HG03095 (cell line): ENCODE data around the gene SIX6.
"Not testable (repeated sequence)": the region's sequence is repeated elsewhere in the genome, so short reads cannot be mapped to it uniquely, and the experiment has no call there.

Source experiments
- ATAC-seq: cut with Tn5 transposase; IDR thresholded peaks from one replicate; pipeline ENCODE4 v1.9.1; 2021; ENCODE audit warnings: moderate library complexity; ENCODE audit not compliant: unreplicated experiment

The SIX6 gene

DNA sequence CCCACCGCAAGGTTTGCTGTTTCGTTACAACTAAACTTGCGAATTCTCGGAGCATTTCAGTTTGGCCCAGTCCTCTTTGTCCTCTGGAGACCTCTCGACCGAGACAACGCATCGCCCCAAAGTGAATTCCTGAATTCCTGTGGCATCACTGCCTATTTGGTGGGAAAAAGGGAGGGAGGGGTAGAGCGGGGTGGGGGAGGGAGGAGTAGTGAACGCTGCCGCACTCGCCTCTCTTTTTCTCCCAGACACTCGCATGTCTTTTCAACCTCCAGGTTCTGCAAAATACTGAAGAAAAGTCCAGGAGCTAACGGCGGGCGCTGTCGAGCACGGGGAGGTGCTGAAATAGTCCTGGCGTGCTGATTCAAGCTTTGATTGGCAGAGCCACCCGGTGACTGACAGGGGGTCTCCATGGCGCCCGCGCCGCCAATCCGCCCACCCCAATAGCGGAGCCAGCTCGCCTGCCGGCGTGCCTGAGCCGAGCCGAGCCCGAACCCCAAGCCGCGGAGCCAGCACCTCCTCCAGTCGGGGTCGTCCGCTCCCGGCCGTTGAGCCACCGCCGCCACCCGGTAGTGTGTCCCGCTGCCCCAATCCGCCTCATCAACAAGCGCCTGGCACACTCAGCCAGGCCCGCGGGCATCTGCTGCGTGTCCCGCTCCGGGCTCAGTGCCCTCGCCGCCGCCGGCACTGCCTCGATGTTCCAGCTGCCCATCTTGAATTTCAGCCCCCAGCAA is at the start of gene SIX6:
Gene SIX6, plus strand, starts transcription at position 440 of the 731 bp plus-strand sequence. Its CDS starts 253 bp downstream, at position 693.
- no peak for ATAC-seq

DNA sequence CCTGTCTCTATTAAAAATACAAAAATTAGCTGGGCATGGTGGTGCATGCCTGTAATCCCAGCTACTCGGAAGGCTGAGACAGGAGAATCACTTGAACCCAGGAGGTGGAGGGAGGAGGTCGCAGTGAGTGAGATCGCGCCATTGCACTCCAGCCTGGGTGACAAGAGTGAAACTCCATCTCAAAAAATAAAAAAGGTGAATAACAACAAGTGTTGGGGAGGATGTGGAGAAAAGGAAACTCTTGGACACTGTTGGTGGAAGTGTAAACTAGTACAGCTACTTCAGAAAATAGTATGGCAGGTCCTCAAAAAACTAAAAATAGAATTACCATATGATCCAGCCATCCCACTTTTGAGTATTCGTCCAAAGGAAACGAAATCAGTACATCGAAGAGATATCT is 28.7 kb upstream of the SIX6 start:
- ATAC-seq: not testable (repeated sequence)

DNA sequence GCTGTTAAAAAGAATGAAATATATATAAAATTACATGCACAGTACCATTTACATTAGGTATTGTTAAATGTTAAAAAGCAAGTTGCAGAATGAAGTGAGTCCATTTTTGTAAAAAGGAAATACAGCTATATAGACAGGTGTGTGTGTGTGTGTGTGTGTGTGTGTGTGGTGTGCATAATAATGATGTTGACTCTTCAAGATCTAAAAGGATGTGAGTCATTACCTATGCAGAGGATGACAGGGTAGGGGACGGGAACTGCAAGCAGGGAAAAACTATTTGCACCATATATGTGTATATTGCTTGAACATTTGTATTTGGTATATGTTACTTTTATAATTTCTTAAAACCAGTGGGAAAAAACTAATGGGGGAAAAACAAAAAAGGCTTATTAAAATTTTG is 26.2 kb upstream of the SIX6 start:
- no peak for ATAC-seq

DNA sequence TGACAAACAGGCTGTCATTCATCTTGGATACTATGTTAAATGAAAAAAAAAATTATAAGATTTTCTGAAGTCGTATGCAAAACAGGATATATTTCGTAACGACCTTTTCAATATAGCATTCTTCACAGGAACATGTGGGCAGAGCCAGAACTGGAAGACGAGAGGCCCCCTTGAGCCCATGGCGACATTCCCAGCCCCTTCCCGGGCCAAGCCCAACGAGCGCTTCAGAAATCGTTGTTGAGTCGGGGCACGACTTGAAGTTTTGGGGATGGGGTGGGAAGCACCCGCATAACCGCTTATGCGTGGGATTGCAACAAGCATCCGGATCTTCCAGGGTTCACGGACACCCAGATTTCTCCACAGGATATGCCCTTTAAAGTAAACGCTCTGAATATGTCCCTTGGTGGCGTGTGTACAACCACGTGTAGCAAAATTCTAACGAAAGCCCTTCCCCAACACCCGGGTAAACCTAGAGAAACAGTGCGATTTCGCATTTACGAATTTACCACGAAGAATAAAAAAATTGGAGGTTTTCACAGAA is 23.8 kb upstream of the SIX6 start:
- ATAC-seq: no peak

DNA sequence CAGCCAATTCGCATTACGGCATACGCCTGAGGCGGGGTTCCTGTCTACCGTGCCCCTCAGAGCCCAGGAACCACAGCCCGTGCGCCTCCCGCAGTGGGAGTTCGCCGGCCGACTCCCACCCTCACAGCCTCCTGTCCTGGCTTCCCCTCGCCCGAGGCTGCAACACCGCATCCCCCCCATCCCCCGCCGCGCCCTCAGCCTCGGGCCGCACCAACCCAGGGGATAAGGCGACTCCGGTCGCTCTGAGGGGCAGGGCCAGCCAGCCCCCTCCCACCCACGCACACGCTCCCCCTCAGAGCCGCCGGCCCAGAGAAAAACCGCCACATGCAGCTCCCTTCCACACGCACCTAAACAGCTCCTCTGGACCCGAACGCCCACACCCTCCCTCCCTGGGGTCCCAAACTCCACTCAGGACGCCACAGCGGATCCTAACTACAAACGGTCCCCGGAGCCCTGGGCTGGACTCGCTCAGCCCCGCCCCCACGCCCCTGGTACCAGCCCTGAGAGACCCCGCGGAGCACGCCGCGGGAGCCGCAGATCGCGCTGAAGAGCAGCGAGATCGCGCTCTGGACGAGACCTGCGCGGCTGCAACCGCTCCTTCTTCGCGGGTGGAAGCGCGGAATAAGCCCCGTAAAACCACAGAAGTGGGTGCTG is 23.2 kb upstream of the SIX6 start, which contains the start of gene C14orf39:
Gene C14orf39, minus strand, starts transcription at position 466 of the 654 bp plus-strand sequence. CDS start 985 bp downstream, outside the sequence.
- no peak for ATAC-seq

DNA sequence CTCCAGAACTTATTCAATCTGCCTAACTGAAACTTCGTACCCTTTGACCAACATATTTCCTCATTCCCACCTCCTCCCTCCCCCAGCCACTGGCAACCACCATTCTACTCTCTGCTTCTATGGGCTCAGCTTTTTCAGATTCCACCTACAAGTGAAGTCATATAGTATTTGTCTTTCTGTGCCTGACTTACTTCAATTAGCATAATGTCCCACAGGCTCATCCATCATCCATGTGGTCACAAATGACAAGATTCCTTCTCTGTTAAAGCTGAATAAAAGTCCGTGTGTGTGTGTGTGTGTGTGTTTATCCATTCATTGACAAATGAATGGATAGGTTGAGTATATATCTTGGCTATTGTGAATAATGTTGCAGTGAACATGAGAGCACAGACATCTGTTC is 21.7 kb upstream of the SIX6 start:
- ATAC-seq: no peak

DNA sequence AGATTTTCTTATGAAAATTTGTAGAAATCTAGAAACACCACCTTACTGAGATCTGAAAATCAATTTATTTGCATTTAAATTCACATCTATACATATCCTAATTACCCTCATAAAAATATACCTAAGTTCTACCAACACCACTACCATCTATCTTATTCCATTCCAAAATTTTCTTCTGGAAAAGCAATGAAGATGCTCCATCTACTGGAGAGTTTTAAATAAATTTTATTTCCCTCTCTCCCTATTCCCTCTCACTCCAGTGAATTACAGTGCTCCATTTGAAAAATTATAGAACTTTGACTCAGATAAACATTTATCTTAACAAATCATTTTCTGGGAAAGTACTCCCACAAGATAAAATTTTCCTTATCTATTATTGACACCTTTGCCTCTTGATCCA is 20.8 kb upstream of the SIX6 start:
- ATAC-seq: no peak

DNA sequence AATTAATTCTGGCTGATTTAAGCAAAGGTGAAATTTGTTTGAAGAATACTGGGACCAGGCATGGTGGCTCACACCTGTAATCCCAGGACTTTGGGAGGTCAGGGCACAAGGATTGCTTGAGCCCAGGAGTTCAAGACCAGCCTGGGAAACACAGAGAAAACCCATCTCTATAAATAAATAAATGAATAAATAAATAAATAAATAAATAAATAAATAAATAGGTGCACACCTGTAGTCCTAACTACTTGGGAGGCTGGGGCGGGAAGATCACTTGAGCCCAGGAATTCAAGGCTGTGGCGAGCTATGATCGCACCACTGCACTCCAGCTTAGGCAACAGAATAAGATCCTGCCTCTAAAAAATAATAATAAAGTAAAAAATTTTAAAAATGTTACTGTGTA is 18.7 kb upstream of the SIX6 start:
- ATAC-seq: no peak

DNA sequence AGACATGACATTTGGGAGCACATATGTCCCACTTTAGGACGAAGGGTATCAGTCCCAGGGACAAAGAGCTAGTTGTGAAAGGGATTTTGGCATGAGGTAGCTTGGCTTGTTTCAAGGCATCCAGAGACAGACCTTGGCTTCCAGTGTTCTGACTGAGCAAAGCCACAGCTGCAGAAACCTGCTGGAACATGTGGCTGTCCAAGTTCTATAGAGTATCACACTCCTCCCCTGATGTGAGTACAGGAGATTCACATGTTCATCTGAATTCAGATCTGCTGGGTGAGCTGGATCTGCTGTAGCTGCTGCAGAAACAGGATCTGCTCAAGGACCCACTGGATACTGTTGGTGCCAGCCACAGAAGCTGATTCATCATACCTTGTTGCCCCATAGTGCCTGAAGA is 13.0 kb upstream of the SIX6 start:
- ATAC-seq: no peak

DNA sequence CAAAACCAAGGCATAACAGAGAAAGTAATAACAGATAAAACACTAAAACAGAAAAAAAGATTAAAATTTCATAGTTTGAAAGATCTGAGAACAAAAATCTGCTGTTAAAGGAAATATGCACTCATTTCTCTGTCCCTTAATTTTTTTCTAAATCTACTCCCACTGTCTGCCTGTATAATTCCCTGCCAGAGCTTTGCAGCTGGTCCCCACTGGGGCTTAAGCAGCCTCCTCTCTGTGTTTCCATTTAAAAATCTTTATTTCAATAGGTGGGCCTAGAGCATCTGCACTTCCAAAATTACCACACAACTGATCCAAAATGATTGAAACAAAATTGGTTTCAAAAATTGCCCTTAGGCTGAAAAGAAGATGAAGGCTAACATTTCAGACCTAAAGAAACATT is 6.4 kb upstream of the SIX6 start:
- no peak for ATAC-seq

DNA sequence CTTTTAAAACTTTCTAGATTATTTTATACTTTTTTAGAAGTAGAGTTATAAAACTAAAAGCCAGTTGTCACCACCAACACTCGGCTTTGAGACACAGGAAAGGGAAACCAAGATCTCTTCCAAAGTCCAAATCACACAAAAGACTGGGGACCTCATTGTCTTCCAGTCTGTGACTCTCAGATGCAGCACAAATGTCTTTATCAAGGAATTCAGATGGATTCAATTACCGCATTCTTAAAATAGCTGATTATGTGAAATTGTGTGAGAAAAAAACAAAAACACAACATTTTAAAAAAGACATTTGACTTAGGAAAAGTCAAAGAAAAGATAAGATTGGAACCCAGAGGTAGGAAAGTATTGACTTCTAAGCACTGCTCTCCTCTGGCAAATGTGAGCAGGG is 3.5 kb upstream of the SIX6 start:
- ATAC-seq: no peak

DNA sequence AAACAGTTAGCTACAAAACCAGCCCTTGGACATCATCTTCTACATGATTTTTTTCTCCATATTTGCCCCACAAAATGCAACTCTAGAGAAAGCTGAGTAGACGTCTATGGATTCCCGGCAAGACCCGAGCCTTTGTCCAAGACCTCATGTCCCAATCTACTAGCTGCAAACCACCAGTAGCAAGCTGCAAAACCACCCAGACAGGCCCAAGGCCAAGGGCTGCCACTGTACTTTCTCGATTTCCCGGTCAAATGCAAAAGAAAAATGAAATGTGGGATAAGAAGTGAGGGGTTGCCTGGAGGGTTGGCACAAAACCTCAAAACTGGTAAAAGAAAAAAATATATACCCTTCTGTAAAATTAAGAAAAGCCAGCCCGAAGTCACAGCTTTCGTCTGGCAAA is 2.9 kb upstream of the SIX6 start:
- ATAC-seq: no peak

DNA sequence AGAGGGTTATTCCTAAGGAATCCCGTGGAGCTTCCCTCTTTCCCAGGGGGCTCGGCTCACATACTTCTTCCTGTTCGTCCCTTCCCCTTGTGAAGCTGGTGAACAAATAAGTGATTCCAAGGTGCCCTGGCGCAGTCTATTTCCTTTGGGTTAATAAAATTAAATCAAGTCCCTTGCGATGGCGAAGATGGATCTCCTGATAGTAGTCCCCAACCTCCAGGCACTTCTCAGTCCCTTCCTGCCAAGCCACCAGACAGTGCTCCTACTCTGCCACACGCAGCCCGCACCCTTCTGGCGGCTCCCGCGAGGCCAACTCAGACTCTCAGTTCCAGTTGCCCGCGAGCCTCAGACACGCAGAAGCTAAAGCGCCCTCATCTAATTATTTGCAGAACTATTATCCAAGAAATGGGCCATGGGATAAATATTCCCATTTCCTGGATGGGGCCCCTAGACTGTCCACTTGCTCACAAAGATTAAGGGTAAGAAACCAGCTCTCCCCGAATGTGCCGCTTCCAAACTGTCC is 2.4 kb upstream of the SIX6 start:
- ATAC-seq: no peak

DNA sequence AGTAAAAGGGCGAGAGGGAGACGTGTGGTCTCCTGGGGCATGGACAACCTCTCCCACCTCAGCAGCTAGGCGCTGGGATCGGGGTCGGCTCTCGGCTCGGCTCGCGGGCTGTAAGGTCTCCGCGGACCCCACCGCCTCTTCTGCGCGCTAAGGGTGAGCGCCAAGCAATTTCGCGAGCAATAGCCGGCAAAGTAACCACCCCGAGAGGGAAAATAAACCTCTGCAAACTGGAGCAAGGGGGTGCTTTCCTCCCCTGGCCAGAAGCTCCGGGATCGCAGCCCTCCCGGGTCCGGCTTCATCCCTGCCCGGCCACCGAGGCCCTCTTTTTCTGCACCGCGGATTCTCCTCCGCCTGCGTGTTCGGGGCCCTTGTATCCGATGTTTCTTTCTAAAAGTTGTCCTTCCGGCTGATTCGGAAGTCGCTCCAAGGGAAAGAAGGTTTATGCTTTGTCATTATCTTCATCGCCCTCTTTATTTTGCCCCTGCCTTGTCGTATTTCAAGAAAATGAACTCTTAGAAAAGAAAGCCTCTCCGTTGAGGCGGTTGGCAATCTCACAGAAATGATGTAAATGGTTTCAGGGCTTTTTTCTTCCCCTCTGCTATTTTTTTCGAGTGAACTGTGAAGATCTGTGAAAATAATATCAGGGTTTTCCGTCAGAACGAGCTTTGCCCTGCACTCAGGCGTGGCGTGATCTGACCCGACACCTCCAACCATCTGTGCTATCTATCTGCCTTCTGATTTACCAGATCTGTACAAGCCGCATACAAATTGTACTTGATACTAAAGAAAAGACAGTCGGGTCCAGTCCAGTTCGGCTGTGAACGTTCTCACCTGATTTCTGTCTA is 1.7 kb upstream of the SIX6 start:
- ATAC-seq: no peak

DNA sequence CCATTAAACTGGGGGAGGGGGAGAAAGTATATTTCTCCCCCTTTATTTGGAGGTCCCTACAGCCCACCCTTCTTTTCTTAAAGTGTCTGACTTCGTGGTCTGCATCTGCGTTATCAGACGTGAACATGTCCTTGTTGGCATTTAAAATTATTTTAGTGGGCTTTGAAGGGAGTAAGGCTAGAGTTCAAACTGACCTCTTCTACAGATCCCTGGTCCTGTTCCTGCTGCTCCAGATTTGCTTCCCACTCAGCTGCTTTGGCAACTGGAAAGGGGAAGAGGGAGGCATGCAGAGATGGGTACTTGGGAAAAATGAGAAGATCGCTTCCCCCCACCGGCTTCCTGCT is 611 bp upstream of the SIX6 start:
- ATAC-seq: no peak

DNA sequence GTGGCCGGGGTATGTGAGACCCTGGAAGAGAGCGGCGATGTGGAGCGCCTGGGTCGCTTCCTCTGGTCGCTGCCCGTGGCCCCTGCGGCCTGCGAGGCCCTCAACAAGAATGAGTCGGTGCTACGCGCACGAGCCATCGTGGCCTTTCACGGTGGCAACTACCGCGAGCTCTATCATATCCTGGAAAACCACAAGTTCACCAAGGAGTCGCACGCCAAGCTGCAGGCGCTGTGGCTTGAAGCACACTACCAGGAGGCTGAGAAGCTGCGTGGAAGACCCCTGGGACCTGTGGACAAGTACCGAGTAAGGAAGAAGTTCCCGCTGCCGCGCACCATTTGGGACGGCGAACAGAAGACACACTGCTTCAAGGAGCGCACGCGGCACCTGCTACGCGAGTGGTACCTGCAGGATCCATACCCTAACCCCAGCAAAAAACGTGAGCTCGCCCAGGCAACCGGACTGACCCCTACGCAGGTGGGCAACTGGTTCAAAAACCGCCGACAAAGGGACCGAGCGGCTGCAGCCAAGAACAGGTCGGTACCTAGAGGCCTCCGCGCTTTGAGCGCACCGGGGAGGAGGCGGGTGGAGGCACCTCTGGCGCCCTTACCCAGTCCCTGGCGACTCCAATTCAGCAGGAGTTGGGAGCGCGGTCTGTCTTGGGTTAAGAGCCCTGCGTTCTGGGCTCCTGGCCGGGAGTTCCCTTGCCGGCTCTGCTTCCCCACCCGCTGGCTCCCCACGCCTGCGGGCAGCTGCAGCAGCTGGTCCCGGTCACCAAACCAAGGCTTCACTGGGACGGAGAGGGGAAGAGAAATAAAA is 700 bp downstream of the SIX6 start:
- no peak for ATAC-seq

DNA sequence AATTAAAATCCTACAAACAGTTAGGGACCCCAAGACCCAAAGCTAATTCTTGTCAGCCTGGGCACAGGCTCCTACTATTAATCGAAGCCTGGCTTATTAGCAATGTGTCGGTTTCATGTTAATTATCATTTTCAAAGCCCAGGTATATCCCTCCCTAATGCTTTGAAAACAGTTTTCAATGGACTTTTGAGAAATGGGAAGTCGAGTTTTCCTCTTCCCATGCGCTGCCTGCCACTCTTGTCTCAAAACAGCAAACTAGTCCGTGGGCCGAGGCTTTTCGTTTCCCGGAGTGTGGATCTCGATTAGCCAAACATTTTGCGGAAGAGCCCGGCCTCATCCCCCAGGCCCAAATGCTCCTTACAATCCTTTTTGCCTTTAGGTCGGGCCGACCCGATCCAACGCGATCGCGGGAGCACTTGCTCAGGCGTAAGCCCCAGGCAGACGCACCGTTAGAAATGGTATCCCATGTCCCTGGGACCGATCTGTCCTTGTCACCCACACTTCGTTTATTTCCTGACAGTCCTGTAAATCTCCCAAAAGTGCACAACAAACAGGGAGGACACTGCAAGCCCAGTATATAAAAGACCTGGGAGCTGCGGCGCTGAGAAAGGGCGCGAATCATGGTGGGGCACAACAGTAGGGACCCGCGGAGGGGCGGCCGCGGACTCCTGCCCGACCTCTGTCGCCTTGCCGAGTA is 1.5 kb downstream of the SIX6 start:
- no peak for ATAC-seq

DNA sequence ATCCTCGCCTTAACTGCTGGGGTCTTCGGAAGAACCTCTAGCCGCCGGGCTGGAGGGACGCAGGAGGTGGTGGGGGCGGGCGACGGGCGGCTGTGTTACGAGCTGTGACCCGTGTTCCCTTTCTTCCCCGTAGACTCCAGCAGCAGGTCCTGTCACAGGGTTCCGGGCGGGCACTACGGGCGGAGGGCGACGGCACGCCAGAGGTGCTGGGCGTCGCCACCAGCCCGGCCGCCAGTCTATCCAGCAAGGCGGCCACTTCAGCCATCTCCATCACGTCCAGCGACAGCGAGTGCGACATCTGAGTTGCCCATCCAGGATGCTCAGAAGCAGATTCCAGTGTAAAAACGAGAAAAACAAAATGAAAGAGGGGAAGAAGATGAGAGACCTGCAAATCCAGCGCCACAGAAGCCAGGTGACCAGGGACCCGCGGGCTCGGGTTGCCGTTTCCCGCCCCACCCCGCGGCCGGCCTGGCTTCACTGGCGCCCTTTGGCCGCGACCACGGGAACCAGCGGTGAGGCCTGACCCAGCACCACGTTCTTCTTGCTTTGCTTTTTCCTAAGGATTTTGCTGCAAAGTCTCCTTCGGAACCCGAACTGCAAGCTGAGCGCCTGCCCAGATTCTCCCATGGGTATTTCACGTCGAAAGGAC is 2.1 kb downstream of the SIX6 start:
- no peak for ATAC-seq

DNA sequence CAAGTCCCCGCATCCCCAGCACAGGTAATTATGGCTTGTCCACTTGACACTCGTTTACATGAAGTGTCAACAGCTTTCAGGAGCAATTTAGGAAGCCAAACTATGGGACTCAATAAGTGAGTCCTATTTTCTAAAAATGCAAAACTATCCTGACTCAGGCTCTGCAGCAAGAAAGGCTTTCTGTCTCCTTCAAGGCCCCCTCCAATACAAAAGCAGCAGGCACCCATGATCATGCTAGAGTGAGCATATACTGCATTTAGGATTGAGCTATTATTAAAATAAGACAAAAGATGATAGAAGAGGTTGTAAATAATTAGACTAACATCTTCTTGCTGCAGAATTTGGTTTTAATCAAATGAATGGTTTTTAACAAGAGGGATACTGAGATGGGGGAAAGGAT is 3.2 kb downstream of the SIX6 start:
- ATAC-seq: no peak
